ENCODE data around the gene TBC1D14. TPM values are rescaled to one million over a fixed set of nuclear protein-coding genes. Genes with fewer than 3 reads are reported as not detected.
A peak's percentile ranks its signal among the peaks of the same experiment; 100 is the strongest.

The TBC1D14 gene
- total RNA-seq, 1 experiment from 2014 or later: 36.3 TPM

GRCh38 chr4:7068279-7068842 lies 158.7 kb downstream of the TBC1D14 start:
- DNase-seq (ENCODE audit: low read depth, low spot score): no peak
- Histone ChIP-seq H3K4me3 (ENCODE audit: low read depth in 2 of 2, low read length in 2 of 2) (peak overlapping the region; percentile 77 to 84), H3K4me1 (ENCODE audit: control insufficient read depth, insufficient read depth, low read length) (peaks cover 10% of the 10 kb centered on the region), H3K27me3 (ENCODE audit: control insufficient read depth, insufficient read depth, low read length) (no peaks in the 10 kb centered on the region), H3K9me3 (ENCODE audit: control insufficient read depth, insufficient read depth, low read depth, low read length) (no peaks in the 10 kb centered on the region), H3K27ac (ENCODE audit: low read length) (peak overlapping the region; percentile 79), H3K36me3 (ENCODE audit: control insufficient read depth, insufficient read depth, low read length) (peaks cover 2% of the 10 kb centered on the region; the same call in 1 of the 2 replicates)
- intact Hi-C loops (cut with micrococcal nuclease; ENCODE audit: unreplicated experiment): no loop called here
- BruUV-seq (replicated peaks): TSS peak; percentile 86
- TF ChIP-seq TCF7L2 (IDR thresholded peaks at IDR 0.05; ENCODE audit: low read depth, low read length) (no peak), POLR2AphosphoS5 (IDR thresholded peaks at IDR 0.05; ENCODE audit: low read depth, low read length) (no peak; the same call in 1 of the 2 replicates), SIN3A (IDR thresholded peaks at IDR 0.05; ENCODE audit: borderline replicate concordance, insufficient read depth, low read depth, low read length) (no peak; the same call in 1 of the 2 replicates), CTCF (IDR thresholded peaks at IDR 0.05) (no peak)
- TF ChIP-seq, protein P1, sequence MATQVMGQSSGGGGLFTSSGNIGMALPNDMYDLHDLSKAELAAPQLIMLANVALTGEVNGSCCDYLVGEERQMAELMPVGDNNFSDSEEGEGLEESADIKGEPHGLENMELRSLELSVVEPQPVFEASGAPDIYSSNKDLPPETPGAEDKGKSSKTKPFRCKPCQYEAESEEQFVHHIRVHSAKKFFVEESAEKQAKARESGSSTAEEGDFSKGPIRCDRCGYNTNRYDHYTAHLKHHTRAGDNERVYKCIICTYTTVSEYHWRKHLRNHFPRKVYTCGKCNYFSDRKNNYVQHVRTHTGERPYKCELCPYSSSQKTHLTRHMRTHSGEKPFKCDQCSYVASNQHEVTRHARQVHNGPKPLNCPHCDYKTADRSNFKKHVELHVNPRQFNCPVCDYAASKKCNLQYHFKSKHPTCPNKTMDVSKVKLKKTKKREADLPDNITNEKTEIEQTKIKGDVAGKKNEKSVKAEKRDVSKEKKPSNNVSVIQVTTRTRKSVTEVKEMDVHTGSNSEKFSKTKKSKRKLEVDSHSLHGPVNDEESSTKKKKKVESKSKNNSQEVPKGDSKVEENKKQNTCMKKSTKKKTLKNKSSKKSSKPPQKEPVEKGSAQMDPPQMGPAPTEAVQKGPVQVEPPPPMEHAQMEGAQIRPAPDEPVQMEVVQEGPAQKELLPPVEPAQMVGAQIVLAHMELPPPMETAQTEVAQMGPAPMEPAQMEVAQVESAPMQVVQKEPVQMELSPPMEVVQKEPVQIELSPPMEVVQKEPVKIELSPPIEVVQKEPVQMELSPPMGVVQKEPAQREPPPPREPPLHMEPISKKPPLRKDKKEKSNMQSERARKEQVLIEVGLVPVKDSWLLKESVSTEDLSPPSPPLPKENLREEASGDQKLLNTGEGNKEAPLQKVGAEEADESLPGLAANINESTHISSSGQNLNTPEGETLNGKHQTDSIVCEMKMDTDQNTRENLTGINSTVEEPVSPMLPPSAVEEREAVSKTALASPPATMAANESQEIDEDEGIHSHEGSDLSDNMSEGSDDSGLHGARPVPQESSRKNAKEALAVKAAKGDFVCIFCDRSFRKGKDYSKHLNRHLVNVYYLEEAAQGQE (IDR thresholded peaks at IDR 0.05; ENCODE audit: insufficient read depth in 1 of 2, low read depth in 2 of 2, low read length in 1 of 2): no peak
- CTCF ChIA-PET: interaction anchor here (1.0 kb wide), 1 partner anchor 26 kb away, joined by 6 read pairs; a partner anchor contains a TSS
- POLR2A ChIA-PET: interaction anchor here (0.6 kb wide), 3 partner anchors 32 to 342 kb away, joined by 4 to 15 read pairs (median 9); no protein-coding TSS in a partner anchor
- ATAC-seq: peak; percentile 89
- in situ Hi-C loops (cut with HindIII; ENCODE audit: low pct_unique_long_range_greater_than_20kb, low sequenced_read_pairs): no loop called here

DNA sequence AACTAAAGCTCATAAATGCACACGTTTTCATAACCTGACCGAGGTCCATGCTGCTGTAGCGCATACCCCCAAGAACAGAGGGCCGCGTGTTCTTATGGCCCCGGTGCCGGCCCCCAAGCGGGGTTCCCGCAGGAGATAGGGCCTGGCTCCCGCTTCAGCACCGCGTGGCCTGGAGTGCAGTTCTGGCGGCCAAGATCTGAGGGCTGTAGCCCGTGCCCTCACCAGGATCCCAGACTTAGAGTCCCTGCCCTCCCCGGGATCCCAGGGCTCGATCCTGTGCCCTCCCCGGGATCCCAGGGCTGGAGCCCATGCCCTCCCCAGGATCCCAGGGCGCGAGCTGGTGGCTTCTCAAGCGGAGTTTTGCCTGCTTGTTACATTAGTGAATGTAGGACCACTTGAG lies 159.3 kb downstream of the TBC1D14 start:
- Histone ChIP-seq H3K27me3 (ENCODE audit: control insufficient read depth, insufficient read depth, low read length) (no peaks in the 10 kb centered on the region), H3K9me3 (ENCODE audit: control insufficient read depth, insufficient read depth, low read depth, low read length) (no peaks in the 10 kb centered on the region), H3K27ac (ENCODE audit: low read length) (peak overlapping the region; percentile 79), H3K36me3 (ENCODE audit: control insufficient read depth, insufficient read depth, low read length) (no peaks in the 10 kb centered on the region), H3K4me1 (ENCODE audit: control insufficient read depth, insufficient read depth, low read length) (peaks cover 10% of the 10 kb centered on the region), H3K4me3 (ENCODE audit: low read depth in 2 of 2, low read length in 2 of 2) (peak overlapping the region; percentile 77 to 84)
- in situ Hi-C loops (cut with HindIII; ENCODE audit: low pct_unique_long_range_greater_than_20kb, low sequenced_read_pairs) (no loop called here), intact Hi-C loops (cut with micrococcal nuclease; ENCODE audit: unreplicated experiment) (no loop called here)
- ATAC-seq (no peak), DNase-seq (ENCODE audit: low read depth, low spot score) (no peak)
- BruUV-seq (replicated peaks): no TSS peak
- TF ChIP-seq SIN3A (IDR thresholded peaks at IDR 0.05; ENCODE audit: borderline replicate concordance, insufficient read depth, low read depth, low read length) (no peak), POLR2AphosphoS5 (IDR thresholded peaks at IDR 0.05; ENCODE audit: low read depth, low read length) (no peak), TCF7L2 (IDR thresholded peaks at IDR 0.05; ENCODE audit: low read depth, low read length) (no peak), CTCF (IDR thresholded peaks at IDR 0.05) (no peak)
- TF ChIP-seq, protein P1 (IDR thresholded peaks at IDR 0.05; ENCODE audit: insufficient read depth in 1 of 2, low read depth in 2 of 2, low read length in 1 of 2): no peak
- ChIA-PET CTCF (interaction anchor here (1.0 kb wide), 1 partner anchor 26 kb away, joined by 6 read pairs; a partner anchor contains a TSS), POLR2A (interaction anchor here (0.6 kb wide), 1 partner anchor 32 kb away, joined by 4 read pairs; no protein-coding TSS in a partner anchor)
